Prostate gland (tissue), 2 donors: ENCODE results near the gene CNPY4. TPM values are rescaled to one million over a fixed set of nuclear protein-coding genes. Genes with fewer than 3 reads are reported as not detected.

Source experiments
- DNase-seq: peaks from one replicate; pipeline ENCODE4 v3.0.0-alpha.2; 2019; ENCODE audit warnings: low spot score
- H3K27ac ChIP-seq, 2 donors: fragments of 200-600 bp; sonication (generic); 2 replicates each; pipeline ENCODE4 v1.5.1; 2017 to 2019
- H3K27me3 ChIP-seq: fragments of 200-600 bp; sonication (generic); replicated peaks from 2 replicates; pipeline ENCODE4 v1.5.1; 2019; ENCODE audit not compliant: insufficient read depth
- H3K36me3 ChIP-seq, 2 donors: fragments of 200-600 bp; sonication (generic); 1 replicate in 1 of 2; 2 replicates in 1 of 2; pipeline versions ENCODE4 v1.5.1 to v1.8.1; 2017 to 2019
- H3K4me1 ChIP-seq: fragments of 200-600 bp; sonication (generic); replicated peaks from 2 replicates; pipeline ENCODE4 v1.5.1; 2019
- H3K4me3 ChIP-seq, 2 donors: fragments of 200-600 bp; sonication (generic); 2 replicates each; pipeline ENCODE4 v1.5.1; 2017 to 2019
- H3K9me3 ChIP-seq: fragments of 200-600 bp; sonication (generic); 2 replicates; pipeline ENCODE4 v1.5.1; 2017
- CTCF ChIP-seq, 4 experiments: fragments of 200-600 bp in 2 of 4; fragments of 450-650 bp in 2 of 4; sonication (generic) in 2 of 4; IDR thresholded peaks; 1 replicate in 3 of 4; 2 replicates in 1 of 4; pipeline ENCODE4 v1.5.1; 2016 to 2019; ENCODE audit warnings: antibody characterized with exemption in 4 of 4, mild to moderate bottlenecking in 2 of 4, moderate library complexity in 2 of 4
- POLR2A ChIP-seq: fragments of 450-650 bp; IDR thresholded peaks from one replicate; pipeline ENCODE4 v1.6.1; 2016; ENCODE audit warnings: antibody characterized with exemption, mild to moderate bottlenecking
- POLR2AphosphoS5 ChIP-seq: sonication (generic); formaldehyde crosslinking; IDR thresholded peaks from one replicate; pipeline ENCODE4 v1.6.1; 2017; ENCODE audit warnings: antibody characterized with exemption
- WGBS: methylation state at CpG from one replicate; pipeline ENCODE4 v1.1.5; 2018; 5-methylcytosine and 5-hydroxymethylcytosine counted together
- intact Hi-C: fragments of 100-400 bp; cut with DNase I; formaldehyde crosslinking; loops from one replicate; pipeline ENCODE4 v1.14.2; 2022
- total RNA-seq, 2 donors: library from RNA; depleted of rRNA; stranded (reverse); fragments of >200 nt; gene quantifications; one replicate each; pipeline ENCODE4 v1.1.0, GENCODE V29; 2016

The CNPY4 gene
- total RNA-seq, 2 donors from 2014 or later: 1.6 to 16.1 TPM

GRCh38 chr7:100152404-100152803 is 33.0 kb downstream of the CNPY4 start:
- DNase-seq: no peak
- TF ChIP-seq POLR2A: no peak
- no peak for TF ChIP-seq POLR2AphosphoS5
- TF ChIP-seq CTCF (IDR thresholded peaks at IDR 0.05): no peak
- Histone ChIP-seq H3K9me3 (no peaks in the 10 kb centered on the region), H3K27ac (no peak overlapping the region), H3K27me3 (no peaks in the 10 kb centered on the region), H3K36me3 (peaks cover 0 to 4% of the 10 kb centered on the region in 2 donors), H3K4me1 (peaks cover 5% of the 10 kb centered on the region), H3K4me3 (no peak overlapping the region)
- intact Hi-C loops: no loop called here

- peaks cover 5% of the 10 kb centered on the region for H3K4me1 ChIP-seq
Measured at GRCh38 chr7:100152937-100153666, 33.7 kb downstream of the CNPY4 start.

GRCh38 chr7:100153708-100154535 is 34.5 kb downstream of the CNPY4 start:
- Histone ChIP-seq H3K4me1 (peaks cover 5% of the 10 kb centered on the region), H3K4me3 (no peak overlapping the region), H3K27me3 (no peaks in the 10 kb centered on the region), H3K36me3 (peaks cover 0 to 4% of the 10 kb centered on the region in 2 donors), H3K9me3 (no peaks in the 10 kb centered on the region), H3K27ac (no peak overlapping the region)
- intact Hi-C loops: no loop called here
- DNase-seq: no peak
- 72% methylated on average over 16 of the region's 16 CpGs for WGBS
- no peak for TF ChIP-seq CTCF (IDR thresholded peaks at IDR 0.05)
- no peak for TF ChIP-seq POLR2A
- TF ChIP-seq POLR2AphosphoS5: no peak

More at GRCh38 chr7:100152937-100153666, 33.7 kb downstream of the CNPY4 start:
- intact Hi-C loops: no loop called here
- 87% methylated on average over 18 of the region's 18 CpGs for WGBS
- no peak overlapping the region for H3K4me3 ChIP-seq
- H3K9me3 ChIP-seq: no peaks in the 10 kb centered on the region
- peaks cover 0 to 4% of the 10 kb centered on the region in 2 donors for H3K36me3 ChIP-seq
- H3K27me3 ChIP-seq: no peaks in the 10 kb centered on the region
- no peak for DNase-seq
- TF ChIP-seq POLR2A: no peak
- no peak for TF ChIP-seq POLR2AphosphoS5
- TF ChIP-seq CTCF (IDR thresholded peaks at IDR 0.05): no peak
- H3K27ac ChIP-seq: no peak overlapping the region

- Histone ChIP-seq H3K4me1 (peaks cover 4% of the 10 kb centered on the region), H3K27me3 (no peaks in the 10 kb centered on the region), H3K9me3 (no peaks in the 10 kb centered on the region), H3K4me3 (no peak overlapping the region), H3K27ac (no peak overlapping the region), H3K36me3 (peaks cover 0 to 4% of the 10 kb centered on the region in 2 donors)
- intact Hi-C loops: no loop called here
- TF ChIP-seq POLR2AphosphoS5 (no peak), CTCF (IDR thresholded peaks at IDR 0.05) (no peak), POLR2A (no peak)
- no peak for DNase-seq
- 71% methylated on average over 26 of the region's 30 CpGs for WGBS
Measured at GRCh38 chr7:100154651-100155491, 35.4 kb downstream of the CNPY4 start.
